Loucy (cell line): Measurements from ENCODE around the gene SPSB4.

Experiments
- CTCF ChIP-seq: fragments of 200-600 bp; sonication (generic); conservative IDR thresholded peaks from 2 replicates; pipeline ENCODE4 v1.5.1; 2014; ENCODE audit warnings: mild to moderate bottlenecking, antibody characterized with exemption, low read length
- EZH2phosphoT487 ChIP-seq: fragments of 200-600 bp; IDR thresholded peaks from 2 replicates; pipeline ENCODE4 v1.6.1; 2018; ENCODE audit warnings: antibody characterized with exemption, mild to moderate bottlenecking, moderate library complexity, borderline replicate concordance

- TF ChIP-seq CTCF (no peak), EZH2phosphoT487 (no peak)
Measured at GRCh38 chr3:141019244-141019643, 31.9 kb upstream of the SPSB4 start.
